LNCAP (cell line): Measurements from ENCODE around the gene SHB.

Experiments
- TF ChIP-seq, protein P1 (sequence below): fragments of 450-650 bp; IDR thresholded peaks from 2 replicates; pipeline ENCODE4 v1.5.1; 2017; ENCODE audit warnings: mild to moderate bottlenecking

The SHB gene

GRCh38 chr9:38068701-38069628, at the start of gene SHB:
TSS of gene SHB (minus strand) at chr9:38069227. CDS start at chr9:38068645, 582 bp downstream.
- TF ChIP-seq, protein P1, sequence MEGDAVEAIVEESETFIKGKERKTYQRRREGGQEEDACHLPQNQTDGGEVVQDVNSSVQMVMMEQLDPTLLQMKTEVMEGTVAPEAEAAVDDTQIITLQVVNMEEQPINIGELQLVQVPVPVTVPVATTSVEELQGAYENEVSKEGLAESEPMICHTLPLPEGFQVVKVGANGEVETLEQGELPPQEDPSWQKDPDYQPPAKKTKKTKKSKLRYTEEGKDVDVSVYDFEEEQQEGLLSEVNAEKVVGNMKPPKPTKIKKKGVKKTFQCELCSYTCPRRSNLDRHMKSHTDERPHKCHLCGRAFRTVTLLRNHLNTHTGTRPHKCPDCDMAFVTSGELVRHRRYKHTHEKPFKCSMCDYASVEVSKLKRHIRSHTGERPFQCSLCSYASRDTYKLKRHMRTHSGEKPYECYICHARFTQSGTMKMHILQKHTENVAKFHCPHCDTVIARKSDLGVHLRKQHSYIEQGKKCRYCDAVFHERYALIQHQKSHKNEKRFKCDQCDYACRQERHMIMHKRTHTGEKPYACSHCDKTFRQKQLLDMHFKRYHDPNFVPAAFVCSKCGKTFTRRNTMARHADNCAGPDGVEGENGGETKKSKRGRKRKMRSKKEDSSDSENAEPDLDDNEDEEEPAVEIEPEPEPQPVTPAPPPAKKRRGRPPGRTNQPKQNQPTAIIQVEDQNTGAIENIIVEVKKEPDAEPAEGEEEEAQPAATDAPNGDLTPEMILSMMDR: peak; percentile 62

DNA sequence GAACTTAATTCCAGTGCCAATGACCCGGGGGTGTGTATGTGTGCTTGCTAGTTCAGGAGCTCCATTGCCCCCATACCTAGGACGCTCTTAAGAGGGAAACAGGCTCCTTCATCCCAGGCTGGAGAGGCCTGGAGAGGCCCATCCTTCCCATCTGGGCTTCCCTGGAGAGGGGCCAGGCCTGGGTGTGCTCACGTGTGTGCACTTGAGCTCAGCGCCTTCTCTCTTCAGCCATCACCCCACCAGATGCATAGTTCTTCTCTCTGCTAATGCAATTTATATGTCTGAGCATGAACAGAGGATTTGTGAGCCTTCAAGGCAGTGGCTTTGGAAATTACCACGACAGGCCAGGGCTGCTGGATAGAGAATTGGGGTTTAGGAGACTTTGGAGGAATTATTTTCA, 48.6 kb upstream of the SHB start:
- TF ChIP-seq, protein P1: no peak

DNA sequence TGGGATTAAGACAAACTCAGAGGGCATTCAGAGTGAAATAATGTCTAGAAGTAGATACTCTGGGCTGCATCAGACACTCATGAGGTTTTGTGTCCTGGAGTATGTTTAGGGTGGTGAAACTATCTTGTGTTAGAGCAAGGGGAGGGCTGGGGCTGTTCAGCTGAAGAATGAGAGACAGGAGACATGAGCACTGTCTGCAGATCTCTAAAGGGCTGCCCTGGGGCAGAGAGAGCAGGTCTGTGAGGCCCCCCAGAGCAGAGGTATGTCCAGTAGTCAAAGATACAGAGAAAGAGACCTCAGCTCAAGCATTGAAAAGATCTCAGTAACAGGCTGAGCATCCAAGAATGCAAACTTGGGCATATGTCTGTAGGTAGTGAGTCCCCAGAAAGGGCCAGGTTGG, 45.9 kb upstream of the SHB start:
- TF ChIP-seq, protein P1: no peak

DNA sequence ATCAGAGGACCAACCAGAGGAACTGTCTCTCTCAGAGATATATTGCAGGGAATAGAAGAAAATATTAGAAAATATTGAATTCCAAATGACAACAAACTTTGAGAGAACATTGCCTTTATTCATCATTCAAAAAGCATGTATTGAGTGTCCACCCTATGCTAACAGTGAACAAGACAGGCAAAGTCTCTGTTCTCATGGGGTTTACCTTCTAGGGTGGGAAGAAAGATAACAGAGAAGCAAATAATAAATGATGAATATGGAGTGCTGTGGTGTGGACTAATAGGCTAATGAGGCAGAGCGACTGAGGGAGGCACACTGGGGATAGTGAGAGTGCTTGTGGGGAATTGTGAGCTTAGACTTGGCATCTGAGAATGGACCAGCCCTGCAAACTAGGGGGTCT, 43.4 kb upstream of the SHB start:
- TF ChIP-seq, protein P1: no peak

GRCh38 chr9:38112049-38112448, 43.0 kb upstream of the SHB start:
- TF ChIP-seq, protein P1: no peak

DNA sequence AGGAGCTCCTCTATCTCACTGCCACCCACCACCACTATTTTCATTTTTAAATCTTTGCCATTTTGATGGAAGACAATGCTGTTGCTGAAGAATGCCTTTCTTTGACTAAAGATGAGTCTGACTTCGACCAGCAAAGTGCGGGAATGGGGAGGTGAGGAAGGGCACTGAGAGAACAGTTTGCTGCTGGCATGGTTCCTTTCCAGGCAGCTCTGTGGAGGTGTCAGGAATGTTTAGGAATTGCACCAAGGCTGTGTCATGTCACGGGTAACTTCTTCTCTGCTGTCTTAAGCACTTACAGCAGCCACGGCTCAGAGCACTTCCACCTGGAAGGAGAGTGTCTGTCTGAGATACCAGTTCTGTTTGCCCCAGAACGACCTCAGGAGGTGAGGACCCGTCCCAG, 41.4 kb upstream of the SHB start:
- TF ChIP-seq, protein P1: no peak

DNA sequence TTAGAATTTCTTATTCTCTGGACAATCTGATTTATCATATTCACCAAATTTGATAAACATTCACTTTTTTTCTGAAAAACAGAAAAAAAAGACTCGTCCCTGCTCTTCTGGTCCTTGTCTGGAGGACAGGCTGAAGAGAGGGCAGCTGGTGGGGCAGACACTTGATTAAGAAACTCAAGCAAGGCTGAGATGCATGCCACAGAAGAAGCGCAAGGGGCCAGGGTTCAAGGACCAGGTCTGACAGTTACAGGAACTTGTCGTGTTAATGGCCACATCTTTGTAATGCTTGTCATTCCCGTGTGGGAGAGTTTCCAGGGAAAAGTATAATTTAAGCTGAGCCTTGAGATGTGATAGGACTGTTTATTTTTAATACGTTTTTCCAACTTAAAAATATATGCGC, 40.6 kb upstream of the SHB start:
- TF ChIP-seq, protein P1: no peak
